Retinal pigment epithelial cell (primary cell): Measurements from ENCODE around the gene AXDND1.
"Not testable (repeated sequence)": the region's sequence is repeated elsewhere in the genome, so short reads cannot be mapped to it uniquely, and the experiment has no call there.

Source experiments
- DNase-seq: peaks from one replicate; pipeline ENCODE4 v3.0.0-alpha.2; 2010; ENCODE audit warnings: low read depth
- H3K4me3 ChIP-seq: 2 replicates; pipeline ENCODE4 v1.5.1; 2011; ENCODE audit warnings: mild to moderate bottlenecking, low read length, control low read depth, moderate library complexity
- TF ChIP-seq, protein P1 (sequence below): conservative IDR thresholded peaks from 2 replicates; pipeline ENCODE4 v1.5.1; 2011; ENCODE audit warnings: low read depth, low read length, control low read depth, inconsistent platforms

Gene AXDND1

DNA sequence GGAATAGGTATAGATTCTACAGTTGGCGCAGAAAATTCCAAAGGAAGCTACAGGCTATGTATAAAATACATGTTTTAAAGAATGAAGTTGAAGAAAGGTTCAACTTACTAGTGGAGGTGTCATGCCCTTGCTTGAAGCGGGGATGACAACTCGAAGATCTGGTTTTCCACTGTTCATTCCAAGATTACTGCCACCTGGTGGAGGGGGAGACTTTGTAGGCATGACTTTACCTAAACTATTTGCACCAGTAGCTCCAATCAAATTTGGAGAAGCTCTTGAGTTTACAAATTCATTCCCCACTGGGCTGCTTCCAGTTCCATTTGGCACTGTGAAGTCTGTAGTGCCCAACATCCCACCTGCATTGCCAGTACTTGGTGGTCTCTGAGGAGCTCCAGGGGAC, 81.7 kb downstream of the AXDND1 start:
- TF ChIP-seq, protein P1, sequence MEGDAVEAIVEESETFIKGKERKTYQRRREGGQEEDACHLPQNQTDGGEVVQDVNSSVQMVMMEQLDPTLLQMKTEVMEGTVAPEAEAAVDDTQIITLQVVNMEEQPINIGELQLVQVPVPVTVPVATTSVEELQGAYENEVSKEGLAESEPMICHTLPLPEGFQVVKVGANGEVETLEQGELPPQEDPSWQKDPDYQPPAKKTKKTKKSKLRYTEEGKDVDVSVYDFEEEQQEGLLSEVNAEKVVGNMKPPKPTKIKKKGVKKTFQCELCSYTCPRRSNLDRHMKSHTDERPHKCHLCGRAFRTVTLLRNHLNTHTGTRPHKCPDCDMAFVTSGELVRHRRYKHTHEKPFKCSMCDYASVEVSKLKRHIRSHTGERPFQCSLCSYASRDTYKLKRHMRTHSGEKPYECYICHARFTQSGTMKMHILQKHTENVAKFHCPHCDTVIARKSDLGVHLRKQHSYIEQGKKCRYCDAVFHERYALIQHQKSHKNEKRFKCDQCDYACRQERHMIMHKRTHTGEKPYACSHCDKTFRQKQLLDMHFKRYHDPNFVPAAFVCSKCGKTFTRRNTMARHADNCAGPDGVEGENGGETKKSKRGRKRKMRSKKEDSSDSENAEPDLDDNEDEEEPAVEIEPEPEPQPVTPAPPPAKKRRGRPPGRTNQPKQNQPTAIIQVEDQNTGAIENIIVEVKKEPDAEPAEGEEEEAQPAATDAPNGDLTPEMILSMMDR: peak; percentile 43
- DNase-seq: no peak
- H3K4me3 ChIP-seq: no peak overlapping the region

DNA sequence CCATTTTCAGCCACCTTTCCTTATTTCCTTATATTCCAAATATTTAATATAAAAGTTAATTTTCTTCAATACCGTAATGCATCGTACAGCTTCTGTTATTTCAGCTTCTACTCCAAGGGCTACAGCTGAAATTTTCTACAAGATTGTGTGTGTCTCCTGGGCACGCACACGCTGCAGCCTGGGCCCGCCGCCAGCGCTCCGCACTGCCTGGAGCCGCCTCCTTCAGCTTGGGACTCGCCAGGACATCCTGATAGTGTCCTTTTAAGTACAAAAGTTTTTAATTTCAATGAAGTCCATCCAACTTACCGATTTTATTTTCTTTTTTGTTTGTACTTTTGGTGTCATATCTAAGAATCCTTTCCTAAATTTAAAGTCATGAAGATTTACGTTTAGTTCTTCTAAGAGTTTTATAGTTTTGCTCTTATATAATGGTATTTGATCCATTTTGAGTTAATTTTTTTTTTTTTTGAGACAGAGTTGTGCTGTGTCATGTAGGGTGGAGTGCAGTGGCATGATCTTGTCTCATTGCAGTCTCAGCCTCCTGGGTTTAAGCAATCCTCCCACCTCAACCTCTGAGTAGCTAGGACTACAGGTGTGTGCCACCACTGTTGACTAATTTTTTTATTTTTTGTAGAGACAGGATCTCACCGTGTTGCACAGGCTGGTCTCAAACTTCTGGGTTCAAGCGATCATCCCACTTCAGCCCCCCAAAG, 82.8 kb downstream of the AXDND1 start:
- TF ChIP-seq, protein P1: no peak
- no peak overlapping the region for H3K4me3 ChIP-seq
- no peak for DNase-seq

DNA sequence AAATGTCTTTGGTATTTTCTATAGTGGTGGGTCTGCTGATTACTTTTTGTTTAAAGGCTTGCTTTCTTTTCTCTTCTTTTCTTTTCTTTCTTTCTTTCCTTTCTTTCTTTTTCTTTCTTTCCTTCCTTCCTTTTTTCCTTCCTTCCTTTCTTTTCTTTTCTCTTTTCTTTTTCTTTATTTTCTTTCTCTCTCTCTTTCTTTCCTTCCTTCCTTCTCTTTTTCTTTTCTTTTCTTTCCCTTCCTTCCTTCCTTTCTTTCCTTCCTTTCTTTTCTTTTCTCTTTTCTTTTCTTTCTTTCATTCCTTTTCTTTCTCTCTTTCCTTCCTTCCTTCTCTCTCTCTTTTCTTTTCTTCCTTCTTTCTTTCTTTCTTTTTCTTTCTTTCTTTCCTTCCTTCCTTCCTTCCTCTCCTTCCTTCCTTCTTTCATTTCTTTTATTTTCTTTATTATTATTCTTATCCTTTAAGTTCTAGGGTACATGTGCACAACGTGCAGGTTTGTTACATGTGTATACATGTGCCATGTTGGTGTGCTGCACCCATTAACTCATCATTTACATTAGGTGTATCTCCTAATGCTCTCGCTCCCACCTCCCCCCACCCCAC, 93.9 kb downstream of the AXDND1 start:
- not testable (repeated sequence) for DNase-seq, H3K4me3 ChIP-seq

DNA sequence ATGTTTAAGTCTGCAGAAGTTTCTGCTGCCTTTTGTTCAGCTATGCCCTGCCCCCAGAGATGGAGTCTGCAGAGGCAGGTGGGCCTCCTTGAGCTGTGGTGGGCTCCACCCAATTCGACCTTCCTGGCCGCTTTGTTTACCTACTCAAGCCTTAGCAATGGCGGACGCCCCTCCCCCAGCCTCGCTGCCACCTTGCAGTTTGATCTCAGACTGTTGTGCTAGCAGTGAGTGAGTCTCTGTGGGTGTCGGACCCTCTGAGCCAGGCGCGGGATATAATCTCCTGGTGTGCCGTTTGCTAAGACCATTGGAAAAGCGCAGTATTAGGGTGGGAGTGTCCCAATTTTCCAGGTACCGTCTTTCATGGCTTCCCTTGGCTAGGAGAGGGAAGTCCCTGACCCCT, 99.9 kb downstream of the AXDND1 start:
- not testable (repeated sequence) for DNase-seq

DNA sequence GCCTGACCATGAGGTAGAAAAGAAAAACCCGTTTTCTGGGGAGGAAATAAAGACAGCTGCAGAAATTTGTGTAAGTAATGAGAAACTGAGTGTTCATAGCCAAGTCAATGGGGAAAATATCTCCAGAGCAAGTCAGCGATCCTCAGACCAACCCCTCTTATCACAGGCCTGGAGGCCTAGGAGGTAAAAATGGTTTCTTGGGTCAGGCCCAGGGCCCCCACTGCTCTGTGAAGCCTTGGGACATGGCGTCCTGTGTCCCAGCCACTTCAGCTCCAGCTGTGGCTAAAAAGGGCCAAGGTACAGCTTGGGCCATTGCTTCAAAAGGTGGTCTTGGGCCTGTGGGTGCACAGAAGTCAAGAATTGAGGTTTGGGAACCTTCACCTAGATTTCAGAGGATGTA, 108.9 kb downstream of the AXDND1 start:
- TF ChIP-seq, protein P1: no peak
- DNase-seq: no peak

More for the DNA sequence above, 99.9 kb downstream of the AXDND1 start:
- H3K4me3 ChIP-seq: not testable (repeated sequence)

DNA sequence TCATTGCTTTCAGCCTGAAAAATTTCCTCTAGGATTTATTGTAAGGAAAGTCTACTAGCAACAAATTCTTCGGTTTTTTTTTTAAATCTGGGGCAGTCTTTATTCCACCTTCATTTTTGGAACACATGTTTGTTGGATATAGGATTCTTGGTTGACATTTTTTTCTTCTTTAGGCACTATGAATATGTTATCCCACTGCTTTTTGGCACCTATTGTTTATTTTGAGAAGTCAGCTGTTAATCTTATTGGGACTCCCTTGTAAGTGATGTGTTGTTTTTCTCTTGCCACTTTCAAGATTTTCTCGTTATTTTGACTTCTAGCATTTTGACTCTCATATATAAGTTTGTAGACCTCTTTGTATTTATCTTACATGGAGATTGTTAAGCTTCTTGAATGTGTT, 110.7 kb downstream of the AXDND1 start:
- DNase-seq: no peak
- H3K4me3 ChIP-seq: no peak overlapping the region
- TF ChIP-seq, protein P1: no peak

More for the DNA sequence above, 108.9 kb downstream of the AXDND1 start:
- H3K4me3 ChIP-seq: no peak overlapping the region

DNA sequence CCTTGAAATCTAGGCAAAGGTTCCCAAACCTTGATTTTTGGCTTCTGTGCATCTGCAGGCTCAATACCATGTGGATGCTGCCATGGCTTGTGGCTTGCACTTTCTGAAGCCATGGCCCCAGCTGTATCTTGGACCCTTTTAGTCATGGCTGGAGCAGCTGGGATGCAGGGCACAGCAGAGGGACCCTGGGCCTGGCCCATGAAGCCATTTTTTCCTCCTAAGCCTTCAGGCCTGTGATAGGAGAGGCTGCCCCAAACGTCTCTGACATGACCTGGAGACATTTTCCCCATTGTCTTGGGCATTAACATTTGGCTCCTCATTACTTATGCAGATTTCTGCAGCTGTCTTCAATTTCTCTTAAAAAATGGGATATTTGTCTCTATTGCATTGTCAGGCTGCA, 112.6 kb downstream of the AXDND1 start:
- DNase-seq: no peak
- no peak overlapping the region for H3K4me3 ChIP-seq
- TF ChIP-seq, protein P1: no peak

DNA sequence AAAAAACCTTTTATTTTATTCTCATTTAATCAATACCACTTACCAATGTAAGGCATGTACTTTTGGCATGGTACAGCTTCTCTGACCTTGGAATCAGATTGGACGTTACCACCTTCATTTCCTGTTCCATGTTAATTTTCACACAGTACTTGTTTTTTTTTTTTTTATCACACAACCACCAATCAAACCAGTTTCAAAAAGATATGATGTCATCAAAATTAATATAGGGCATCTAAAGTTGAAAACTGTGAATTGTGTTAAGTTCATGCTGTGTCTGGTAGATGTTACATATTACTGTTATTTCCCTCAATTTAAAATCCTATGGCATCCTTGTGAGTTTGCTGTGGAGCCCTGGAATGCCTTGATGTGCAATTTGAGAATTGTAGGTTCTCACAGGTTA, 124.8 kb downstream of the AXDND1 start:
- TF ChIP-seq, protein P1: no peak
- H3K4me3 ChIP-seq: no peak overlapping the region
- DNase-seq: no peak
